ENCODE results near the gene HAUS8. TPM values are rescaled to one million over a fixed set of nuclear protein-coding genes. Genes with fewer than 3 reads are reported as not detected.

Gene HAUS8
- total RNA-seq, 1 experiment from 2014 or later = 30.8 TPM

GRCh38 chr19:17114414-17114831 lies 39.2 kb upstream of the HAUS8 start:
- TF ChIP-seq, protein P1, sequence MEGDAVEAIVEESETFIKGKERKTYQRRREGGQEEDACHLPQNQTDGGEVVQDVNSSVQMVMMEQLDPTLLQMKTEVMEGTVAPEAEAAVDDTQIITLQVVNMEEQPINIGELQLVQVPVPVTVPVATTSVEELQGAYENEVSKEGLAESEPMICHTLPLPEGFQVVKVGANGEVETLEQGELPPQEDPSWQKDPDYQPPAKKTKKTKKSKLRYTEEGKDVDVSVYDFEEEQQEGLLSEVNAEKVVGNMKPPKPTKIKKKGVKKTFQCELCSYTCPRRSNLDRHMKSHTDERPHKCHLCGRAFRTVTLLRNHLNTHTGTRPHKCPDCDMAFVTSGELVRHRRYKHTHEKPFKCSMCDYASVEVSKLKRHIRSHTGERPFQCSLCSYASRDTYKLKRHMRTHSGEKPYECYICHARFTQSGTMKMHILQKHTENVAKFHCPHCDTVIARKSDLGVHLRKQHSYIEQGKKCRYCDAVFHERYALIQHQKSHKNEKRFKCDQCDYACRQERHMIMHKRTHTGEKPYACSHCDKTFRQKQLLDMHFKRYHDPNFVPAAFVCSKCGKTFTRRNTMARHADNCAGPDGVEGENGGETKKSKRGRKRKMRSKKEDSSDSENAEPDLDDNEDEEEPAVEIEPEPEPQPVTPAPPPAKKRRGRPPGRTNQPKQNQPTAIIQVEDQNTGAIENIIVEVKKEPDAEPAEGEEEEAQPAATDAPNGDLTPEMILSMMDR (conservative IDR thresholded peaks at IDR 0.05) = no peak
- no peak for TF ChIP-seq EZH2 (IDR thresholded peaks at IDR 0.05; ENCODE audit: low read depth)
- Histone ChIP-seq H3K9me3 (ENCODE audit: insufficient read depth, low read depth) (no peaks in the 10 kb centered on the region), H3K9me2 (ENCODE audit: insufficient read depth) (no peaks in the 10 kb centered on the region), H3K27me3 (ENCODE audit: insufficient read depth, low read depth) (no peaks in the 10 kb centered on the region), H3K4me1 (replicated peaks; ENCODE audit: insufficient read depth) (peaks cover under 1% of the 10 kb centered on the region), H3K4me2 (no peak overlapping the region), H4K20me1 (ENCODE audit: insufficient read depth) (peaks cover 16% of the 10 kb centered on the region), H2AFZ (no peak overlapping the region), H3K79me2 (ENCODE audit: low read depth) (peaks cover 48% of the 10 kb centered on the region), H3F3A (ENCODE audit: insufficient read depth, low read depth) (peaks cover 22% of the 10 kb centered on the region; the same call in 1 of the 2 replicates), H3K4me3 (no peak overlapping the region), H3K36me3 (ENCODE audit: low read depth) (peaks cover 5% of the 10 kb centered on the region; the same call in 1 of the 2 replicates), H3K27ac (no peak overlapping the region)
- CTCF ChIA-PET = no interaction called here
- BruUV-seq (replicated peaks) = no TSS peak
- peak in 1 of 2 experiments; percentile 28 for DNase-seq
- POLR2A ChIA-PET (ENCODE audit: unreplicated experiment) = no interaction called here
- intact Hi-C loops (cut with micrococcal nuclease; ENCODE audit: unreplicated experiment) = no loop called here

DNA sequence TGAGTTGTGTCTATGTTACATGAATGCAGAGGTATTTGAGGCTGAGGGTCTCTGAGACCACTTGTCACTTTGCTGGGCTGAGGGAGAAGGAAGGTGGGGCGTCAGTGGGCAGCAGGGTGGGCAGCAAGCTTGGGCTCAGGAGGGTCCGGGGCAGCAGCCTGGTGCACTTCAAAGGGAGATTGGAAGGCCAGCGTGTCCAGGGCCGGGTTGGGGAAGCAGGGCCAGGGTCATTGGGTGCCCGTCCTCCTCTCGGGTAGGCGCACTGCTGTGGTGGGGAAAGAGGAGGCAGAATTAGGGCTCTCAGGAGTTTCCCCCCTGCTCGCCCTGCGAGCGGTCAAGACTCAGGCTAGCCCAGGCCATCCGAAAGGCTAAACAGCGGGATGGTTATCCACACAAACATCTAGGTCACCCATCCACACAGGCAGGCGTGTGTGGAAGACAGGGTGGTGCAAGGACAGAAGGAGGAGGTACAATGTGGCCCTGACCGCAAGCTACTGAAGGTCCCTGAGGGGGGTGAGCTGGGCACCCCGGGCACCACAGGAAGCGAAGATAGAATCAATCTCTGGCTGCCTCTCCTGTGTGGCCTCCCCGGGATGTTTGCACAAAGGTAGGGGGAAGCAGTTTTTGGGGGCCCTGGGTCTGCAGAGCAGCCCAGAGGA lies 38.0 kb upstream of the HAUS8 start:
- ChIA-PET POLR2A (ENCODE audit: unreplicated experiment) (no interaction called here), CTCF (no interaction called here)
- DNase-seq = peak in 1 of 2 experiments; percentile 32
- Histone ChIP-seq H3K79me2 (ENCODE audit: low read depth) (peaks cover 43% of the 10 kb centered on the region), H2AFZ (no peak overlapping the region), H3K36me3 (ENCODE audit: low read depth) (peaks cover 5% of the 10 kb centered on the region; the same call in 1 of the 2 replicates), H3K4me3 (no peak overlapping the region), H4K20me1 (ENCODE audit: insufficient read depth) (peaks cover 10% of the 10 kb centered on the region; the same call in 1 of the 2 replicates), H3F3A (ENCODE audit: insufficient read depth, low read depth) (peaks cover 26% of the 10 kb centered on the region), H3K9me2 (ENCODE audit: insufficient read depth) (no peaks in the 10 kb centered on the region), H3K27ac (no peak overlapping the region), H3K27me3 (ENCODE audit: insufficient read depth, low read depth) (no peaks in the 10 kb centered on the region), H3K9me3 (ENCODE audit: insufficient read depth, low read depth) (no peaks in the 10 kb centered on the region), H3K4me1 (replicated peaks; ENCODE audit: insufficient read depth) (peaks cover 13% of the 10 kb centered on the region), H3K4me2 (no peak overlapping the region)
- intact Hi-C loops (cut with micrococcal nuclease; ENCODE audit: unreplicated experiment) = no loop called here
- no TSS peak for BruUV-seq (replicated peaks)
- TF ChIP-seq EZH2 (IDR thresholded peaks at IDR 0.05; ENCODE audit: low read depth) = no peak
- TF ChIP-seq, protein P1 (conservative IDR thresholded peaks at IDR 0.05) = no peak

GRCh38 chr19:17112700-17113099 lies 37.4 kb upstream of the HAUS8 start:
- H3F3A ChIP-seq (ENCODE audit: insufficient read depth, low read depth) = peaks cover 25% of the 10 kb centered on the region
- POLR2A ChIA-PET (ENCODE audit: unreplicated experiment) = no interaction called here
- CTCF ChIA-PET = no interaction called here
- H3K9me2 ChIP-seq (ENCODE audit: insufficient read depth) = no peaks in the 10 kb centered on the region
- H3K9me3 ChIP-seq (ENCODE audit: insufficient read depth, low read depth) = no peaks in the 10 kb centered on the region
- no TSS peak for BruUV-seq (replicated peaks)
- H3K27ac ChIP-seq = no peak overlapping the region
- H2AFZ ChIP-seq = no peak overlapping the region
- H3K4me1 ChIP-seq (replicated peaks; ENCODE audit: insufficient read depth) = peaks cover 15% of the 10 kb centered on the region
- H4K20me1 ChIP-seq (ENCODE audit: insufficient read depth) = peaks cover 10% of the 10 kb centered on the region; the same call in 1 of the 2 replicates
- TF ChIP-seq EZH2 (IDR thresholded peaks at IDR 0.05; ENCODE audit: low read depth) = no peak
- TF ChIP-seq, protein P1 (conservative IDR thresholded peaks at IDR 0.05) = no peak
- H3K4me3 ChIP-seq = no peak overlapping the region
- intact Hi-C loops (cut with micrococcal nuclease; ENCODE audit: unreplicated experiment) = no loop called here
- DNase-seq = no peak
- peaks cover 5% of the 10 kb centered on the region; the same call in 1 of the 2 replicates for H3K36me3 ChIP-seq (ENCODE audit: low read depth)
- no peak overlapping the region for H3K4me2 ChIP-seq
- H3K79me2 ChIP-seq (ENCODE audit: low read depth) = peaks cover 43% of the 10 kb centered on the region
- no peaks in the 10 kb centered on the region for H3K27me3 ChIP-seq (ENCODE audit: insufficient read depth, low read depth)
